GM12892 (cell line): Measurements from ENCODE around the gene JAML.

ENCODE experiments used
- POLR2A ChIP-seq: IDR thresholded peaks from 2 replicates; pipeline ENCODE4 v1.6.1; 2011; ENCODE audit warnings: low read depth, low read length, control low read depth
- POLR2AphosphoS5 ChIP-seq: IDR thresholded peaks from 2 replicates; pipeline ENCODE4 v1.6.1; 2011; ENCODE audit warnings: low read depth, low read length, control low read depth
- TAF1 ChIP-seq: IDR thresholded peaks from 2 replicates; pipeline ENCODE4 v1.6.1; 2011; ENCODE audit warnings: low read depth, mild to moderate bottlenecking, control low read depth, low read length, borderline replicate concordance

DNA sequence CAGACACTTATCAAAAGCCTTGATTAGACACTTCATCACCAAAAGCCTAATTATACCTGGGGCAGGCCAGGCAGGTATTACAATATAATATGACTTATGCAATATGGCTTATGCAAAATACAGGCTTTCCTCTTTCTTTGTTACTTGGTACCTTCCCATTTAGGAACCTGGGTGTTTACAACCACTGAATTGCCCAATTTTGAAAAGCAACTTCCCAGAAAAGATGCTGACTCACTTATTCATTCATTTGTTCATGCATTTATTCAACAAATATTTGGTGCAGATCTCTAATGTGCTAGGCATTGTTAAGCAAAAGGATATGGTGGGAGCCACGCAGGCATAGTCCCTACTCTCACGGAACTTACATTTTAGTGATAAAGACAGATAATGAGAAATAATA is 13.6 kb upstream of the JAML start:
- TF ChIP-seq TAF1 = no peak
- no peak for TF ChIP-seq POLR2AphosphoS5
- TF ChIP-seq POLR2A = no peak
